ENCODE results near the gene TAMM41.

TAMM41 gene

GRCh38 chr3:11819146-11819689 is 27.5 kb downstream of the TAMM41 start (continued):
- TF ChIP-seq PBX3 (CRISPR knock-in tag; IDR thresholded peaks at IDR 0.05) (no peak), ZSCAN23 (tag by site-specific recombination; IDR thresholded peaks at IDR 0.05) (no peak), HOXA7 (CRISPR knock-in tag; IDR thresholded peaks at IDR 0.05; ENCODE audit: borderline replicate concordance) (no peak), ZNF580 (tag by site-specific recombination; IDR thresholded peaks at IDR 0.05) (no peak), ZNF513 (tag by site-specific recombination; IDR thresholded peaks at IDR 0.05) (no peak), ZNF335 (tag by site-specific recombination; conservative IDR thresholded peaks at IDR 0.05) (no peak), ZNF785 (tag by site-specific recombination; IDR thresholded peaks at IDR 0.05) (no peak), ZNF658 (tag by site-specific recombination; IDR thresholded peaks at IDR 0.05) (no peak), ZNF362 (tag by site-specific recombination; IDR thresholded peaks at IDR 0.05) (no peak), ZNF248 (tag by site-specific recombination; IDR thresholded peaks at IDR 0.05) (no peak), ZNF26 (tag by site-specific recombination; IDR thresholded peaks at IDR 0.05) (no peak)

GRCh38 chr3:11818033-11818432 is 28.7 kb downstream of the TAMM41 start:
- ChIA-PET CTCF (no interaction called here), POLR2A (no interaction called here)
- H3K27ac ChIP-seq (ENCODE audit: extremely low read depth, low read depth, low read length), result no peak overlapping the region
- TF ChIP-seq KLF7 (tag by site-specific recombination; IDR thresholded peaks at IDR 0.05; ENCODE audit: borderline replicate concordance), result no peak
- TF ChIP-seq ZNF837 (tag by site-specific recombination; IDR thresholded peaks at IDR 0.05), result no peak
- TF ChIP-seq EGR2 (tag by site-specific recombination; IDR thresholded peaks at IDR 0.05; ENCODE audit: low read depth), result peak; percentile 22; the same call in 1 of the 2 replicates
- peak; percentile 29; the same call in 1 of the 2 replicates for TF ChIP-seq ZFHX2 (tag by site-specific recombination; conservative IDR thresholded peaks at IDR 0.05)
- no peak overlapping the region for H3K4me3 ChIP-seq (ENCODE audit: low read depth, low read length)
- H3K4me1 ChIP-seq (ENCODE audit: control insufficient read depth, insufficient read depth, low read length), result no peaks in the 10 kb centered on the region
- H3K36me3 ChIP-seq (ENCODE audit: control insufficient read depth in 2 of 2, insufficient read depth in 1 of 2, low read length in 2 of 2), result peaks cover 30 to 62% of the 10 kb centered on the region in 2 experiments
- H3K9me3 ChIP-seq (ENCODE audit: control insufficient read depth, insufficient read depth, low read depth, low read length), result no peaks in the 10 kb centered on the region

GRCh38 chr3:11815111-11815510 is 31.6 kb downstream of the TAMM41 start:
- Histone ChIP-seq H3K4me3 (ENCODE audit: low read depth, low read length) (no peak overlapping the region), H3K36me3 (ENCODE audit: control insufficient read depth in 2 of 2, insufficient read depth in 1 of 2, low read length in 2 of 2) (peaks cover 35 to 50% of the 10 kb centered on the region in 2 experiments), H3K9me3 (ENCODE audit: control insufficient read depth, insufficient read depth, low read depth, low read length) (no peaks in the 10 kb centered on the region), H3K27ac (ENCODE audit: extremely low read depth, low read depth, low read length) (no peak overlapping the region), H3K4me1 (ENCODE audit: control insufficient read depth, insufficient read depth, low read length) (no peaks in the 10 kb centered on the region)
- ChIA-PET POLR2A (no interaction called here), CTCF (interaction anchor here (0.6 to 1.4 kb wide), 3 partner anchors 10 to 41 kb away, joined by 3 read pairs; no protein-coding TSS in a partner anchor)
- TF ChIP-seq KLF9 (tag by site-specific recombination; IDR thresholded peaks at IDR 0.05; ENCODE audit: low read depth) (no peak), KLF7 (tag by site-specific recombination; IDR thresholded peaks at IDR 0.05; ENCODE audit: borderline replicate concordance) (no peak), ZNF10 (tag by site-specific recombination; IDR thresholded peaks at IDR 0.05) (no peak), GLI4 (tag by site-specific recombination; IDR thresholded peaks at IDR 0.05) (no peak), ZNF561 (tag by site-specific recombination; IDR thresholded peaks at IDR 0.05; ENCODE audit: borderline replicate concordance) (no peak), FEZF1 (tag by site-specific recombination; IDR thresholded peaks at IDR 0.05) (no peak), ZNF132 (tag by site-specific recombination; IDR thresholded peaks at IDR 0.05; ENCODE audit: borderline replicate concordance) (no peak), ZBTB1 (tag by site-specific recombination; IDR thresholded peaks at IDR 0.05) (no peak), ZNF530 (tag by site-specific recombination; IDR thresholded peaks at IDR 0.05; ENCODE audit: low read depth) (no peak), ZNF280C (tag by site-specific recombination; IDR thresholded peaks at IDR 0.05) (no peak), ZBTB26 (tag by site-specific recombination; optimal IDR thresholded peaks at IDR 0.05) (no peak)

Data from HEK293 (cell line).